Spleen (tissue), 7 donors: Measurements from ENCODE around the gene TPRKB.
"Not testable (repeated sequence)": the region's sequence is repeated elsewhere in the genome, so short reads cannot be mapped to it uniquely, and the experiment has no call there.

Experiments used
- POLR2A ChIP-seq, 3 donors: fragments of 450-650 bp; IDR thresholded peaks; one replicate each; pipeline ENCODE4 v1.5.1; 2017; ENCODE audit warnings: antibody characterized with exemption in 3 of 3, mild to moderate bottlenecking in 1 of 3
- POLR2AphosphoS5 ChIP-seq, 3 donors: sonication (generic); formaldehyde crosslinking; IDR thresholded peaks; one replicate each; pipeline ENCODE4 v1.5.1; 2017; ENCODE audit warnings: antibody characterized with exemption in 3 of 3
- TF ChIP-seq, protein P1 (sequence below), 11 experiments: fragments of 200-600 bp in 7 of 11; fragments of 450-650 bp in 4 of 11; sonication (generic) in 4 of 11; IDR thresholded peaks in 8 of 11; conservative IDR thresholded peaks in 3 of 11; 1 replicate in 7 of 11; 2 replicates in 4 of 11; pipeline versions ENCODE4 v1.4.0 to v1.8.0; 2016 to 2021; ENCODE audit warnings: antibody characterized with exemption in 11 of 11, inconsistent platforms in 4 of 11, mild to moderate bottlenecking in 1 of 11
- donor health status: DM: no; HTN: no; CAD: no; lungs with moderate emphysema.
- donor health status: DM: no; HTN: no; CAD: no.
- donor health status: DM: no; HTN: no; CAD: no.

DNA sequence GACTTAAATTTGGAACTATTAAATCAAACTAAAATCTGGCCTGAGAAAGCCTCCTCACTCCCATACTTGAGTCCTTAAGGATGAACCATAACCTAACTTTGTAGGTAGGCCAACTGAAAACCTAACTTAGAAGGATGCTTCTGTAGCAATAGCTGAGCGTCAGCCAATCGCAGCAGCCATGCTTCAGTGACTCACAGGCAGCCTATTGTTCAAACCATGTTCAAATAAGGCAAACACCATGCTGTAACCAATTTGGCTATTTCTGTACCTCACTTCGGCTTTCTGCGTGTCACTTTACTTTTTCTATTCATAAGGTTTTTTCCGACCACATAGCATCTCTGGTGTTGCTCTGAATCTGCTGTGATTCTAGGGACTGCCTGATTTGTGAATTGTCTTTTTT, 48.7 kb downstream of the TPRKB start:
- TF ChIP-seq, protein P1, sequence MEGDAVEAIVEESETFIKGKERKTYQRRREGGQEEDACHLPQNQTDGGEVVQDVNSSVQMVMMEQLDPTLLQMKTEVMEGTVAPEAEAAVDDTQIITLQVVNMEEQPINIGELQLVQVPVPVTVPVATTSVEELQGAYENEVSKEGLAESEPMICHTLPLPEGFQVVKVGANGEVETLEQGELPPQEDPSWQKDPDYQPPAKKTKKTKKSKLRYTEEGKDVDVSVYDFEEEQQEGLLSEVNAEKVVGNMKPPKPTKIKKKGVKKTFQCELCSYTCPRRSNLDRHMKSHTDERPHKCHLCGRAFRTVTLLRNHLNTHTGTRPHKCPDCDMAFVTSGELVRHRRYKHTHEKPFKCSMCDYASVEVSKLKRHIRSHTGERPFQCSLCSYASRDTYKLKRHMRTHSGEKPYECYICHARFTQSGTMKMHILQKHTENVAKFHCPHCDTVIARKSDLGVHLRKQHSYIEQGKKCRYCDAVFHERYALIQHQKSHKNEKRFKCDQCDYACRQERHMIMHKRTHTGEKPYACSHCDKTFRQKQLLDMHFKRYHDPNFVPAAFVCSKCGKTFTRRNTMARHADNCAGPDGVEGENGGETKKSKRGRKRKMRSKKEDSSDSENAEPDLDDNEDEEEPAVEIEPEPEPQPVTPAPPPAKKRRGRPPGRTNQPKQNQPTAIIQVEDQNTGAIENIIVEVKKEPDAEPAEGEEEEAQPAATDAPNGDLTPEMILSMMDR (IDR thresholded peaks at IDR 0.05 in 8 of 11, conservative IDR thresholded peaks at IDR 0.05 in 3 of 11) = not testable (repeated sequence)
- TF ChIP-seq POLR2A, POLR2AphosphoS5 (IDR thresholded peaks at IDR 0.05): not testable (repeated sequence)
